GM18909 (cell line): ENCODE data around the gene WIPF2.
"Not testable (repeated sequence)": the region's sequence is repeated elsewhere in the genome, so short reads cannot be mapped to it uniquely, and the experiment has no call there.

ENCODE experiments used
- ATAC-seq: cut with Tn5 transposase; IDR thresholded peaks from one replicate; pipeline ENCODE4 v1.9.1; 2021; ENCODE audit warnings: mild to moderate bottlenecking; ENCODE audit not compliant: unreplicated experiment, poor library complexity

The WIPF2 gene

GRCh38 chr17:40191237-40192208 lies 27.6 kb upstream of the WIPF2 start:
- ATAC-seq, result peak; percentile 64

- ATAC-seq, result no peak
Measured at GRCh38 chr17:40192961-40193360, 26.1 kb upstream of the WIPF2 start.

DNA sequence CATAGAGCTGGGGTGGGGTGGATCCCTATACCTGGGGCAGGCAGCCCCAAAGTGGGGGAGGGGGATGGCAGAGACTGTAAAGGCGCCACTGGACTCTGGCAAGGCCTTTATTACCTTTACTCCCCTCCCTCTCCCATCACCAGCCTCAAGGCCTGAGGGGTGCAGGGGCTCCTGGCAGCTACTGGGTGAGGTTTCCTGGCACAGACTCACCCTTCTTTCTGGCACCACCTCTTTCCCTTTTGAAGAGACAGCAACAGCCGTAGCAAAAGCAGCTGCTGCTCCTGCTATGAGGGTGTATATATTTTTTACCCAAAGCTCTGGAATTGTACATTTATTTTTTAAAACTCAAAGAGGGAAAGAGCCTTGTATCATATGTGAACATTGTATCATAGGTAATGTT lies 24.3 kb upstream of the WIPF2 start:
- no peak for ATAC-seq

GRCh38 chr17:40197550-40197949 lies 21.6 kb upstream of the WIPF2 start:
- ATAC-seq, result no peak

DNA sequence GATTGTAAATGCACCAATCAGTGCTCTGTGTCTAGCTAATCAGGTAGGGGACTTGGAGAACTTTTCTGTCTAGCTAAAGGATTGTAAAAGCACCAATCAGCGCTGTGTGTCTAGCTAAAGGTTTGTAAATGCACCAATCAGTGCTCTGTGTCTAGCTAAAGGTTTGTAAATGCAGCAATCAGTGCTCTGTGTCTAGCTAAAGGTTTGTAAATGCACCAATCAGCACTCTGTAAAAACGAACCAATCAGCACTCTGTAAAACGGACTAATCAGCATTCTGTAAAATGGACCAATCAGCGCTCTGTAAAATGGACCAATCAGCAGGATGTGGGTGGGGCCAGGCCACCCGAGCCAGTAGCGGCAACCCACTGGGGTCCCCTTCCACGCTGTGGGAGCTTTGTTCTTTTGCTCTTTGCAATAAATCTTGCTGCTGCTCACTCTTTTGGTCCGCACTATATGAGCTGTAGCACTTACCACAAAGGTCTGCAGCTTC lies 21.1 kb upstream of the WIPF2 start:
- not testable (repeated sequence) for ATAC-seq

- no peak for ATAC-seq
Measured at GRCh38 chr17:40198576-40198975, 20.5 kb upstream of the WIPF2 start.

DNA sequence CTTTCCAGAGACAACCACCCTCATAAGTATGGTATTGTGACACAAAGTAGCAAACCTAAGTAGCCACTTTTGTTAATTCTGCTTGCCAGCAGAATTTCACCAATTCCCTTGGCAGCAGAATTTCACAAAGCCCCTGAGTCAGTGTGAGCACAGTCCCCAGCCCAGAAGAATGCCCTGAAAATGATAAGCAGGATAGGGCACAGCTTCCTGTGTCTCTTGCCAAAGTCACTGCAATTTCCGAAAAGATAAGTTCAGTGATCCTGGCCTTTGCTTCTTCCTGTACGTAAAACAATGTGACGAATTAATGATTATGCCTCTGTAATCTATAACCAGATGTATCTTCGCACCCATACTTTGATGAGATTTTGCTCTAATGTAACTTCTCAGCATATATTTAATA lies 16.0 kb upstream of the WIPF2 start:
- no peak for ATAC-seq

DNA sequence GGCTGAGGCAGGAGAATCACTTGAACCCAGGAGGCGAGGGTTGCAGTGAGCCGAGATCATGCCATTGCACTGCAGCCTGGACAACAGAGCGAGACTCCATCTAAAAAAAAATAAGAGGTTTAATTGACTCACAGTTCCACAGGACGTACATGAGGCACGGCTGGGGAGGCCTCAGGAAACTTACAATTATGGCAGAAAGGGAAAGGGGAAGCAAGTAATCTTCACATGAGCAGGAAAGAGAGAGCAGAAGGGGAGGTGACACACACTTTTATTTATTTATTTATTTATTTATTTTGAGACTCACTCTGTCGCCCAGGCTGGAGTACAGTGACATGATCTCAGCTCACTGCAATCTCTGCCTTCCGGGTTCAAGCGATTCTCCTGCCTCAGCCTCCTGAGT lies 12.9 kb upstream of the WIPF2 start:
- not testable (repeated sequence) for ATAC-seq

DNA sequence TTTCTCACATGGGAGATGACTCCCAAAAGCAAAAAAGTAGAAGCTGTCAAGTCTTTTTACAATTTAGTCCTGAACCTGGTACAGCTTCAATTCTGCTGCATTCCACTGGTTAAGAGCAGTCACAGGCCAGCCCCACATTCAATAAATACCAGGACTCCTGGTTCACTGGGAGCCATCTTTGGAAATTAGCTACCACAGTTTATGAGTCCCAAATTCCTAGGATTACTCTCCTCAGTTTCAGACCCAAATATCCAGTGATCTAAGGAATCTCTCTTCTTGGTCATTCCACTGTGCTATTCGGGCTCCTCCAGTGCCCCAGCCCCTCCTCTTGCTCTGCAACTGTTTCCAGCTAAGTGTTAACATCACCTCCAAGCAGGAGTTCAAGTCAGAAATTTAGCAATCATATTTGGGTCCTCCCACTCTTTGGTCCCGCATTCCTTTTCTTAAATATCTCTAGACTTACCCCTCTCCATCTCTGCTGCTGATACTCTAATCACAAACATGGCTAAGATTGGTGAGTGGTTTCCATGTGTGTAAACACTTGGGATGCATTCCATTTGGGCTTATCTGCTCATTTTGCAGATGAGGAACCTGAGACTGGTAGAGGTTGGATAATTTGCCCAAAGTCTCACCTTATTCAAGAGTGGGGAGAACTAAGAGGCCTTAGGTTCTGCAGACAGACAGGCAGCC lies 9.6 kb upstream of the WIPF2 start:
- ATAC-seq, result no peak

- ATAC-seq, result not testable (repeated sequence)
Measured at GRCh38 chr17:40213914-40214313, 5.2 kb upstream of the WIPF2 start.

- ATAC-seq, result no peak
Measured at GRCh38 chr17:40218006-40218739, 931 bp upstream of the WIPF2 start.

DNA sequence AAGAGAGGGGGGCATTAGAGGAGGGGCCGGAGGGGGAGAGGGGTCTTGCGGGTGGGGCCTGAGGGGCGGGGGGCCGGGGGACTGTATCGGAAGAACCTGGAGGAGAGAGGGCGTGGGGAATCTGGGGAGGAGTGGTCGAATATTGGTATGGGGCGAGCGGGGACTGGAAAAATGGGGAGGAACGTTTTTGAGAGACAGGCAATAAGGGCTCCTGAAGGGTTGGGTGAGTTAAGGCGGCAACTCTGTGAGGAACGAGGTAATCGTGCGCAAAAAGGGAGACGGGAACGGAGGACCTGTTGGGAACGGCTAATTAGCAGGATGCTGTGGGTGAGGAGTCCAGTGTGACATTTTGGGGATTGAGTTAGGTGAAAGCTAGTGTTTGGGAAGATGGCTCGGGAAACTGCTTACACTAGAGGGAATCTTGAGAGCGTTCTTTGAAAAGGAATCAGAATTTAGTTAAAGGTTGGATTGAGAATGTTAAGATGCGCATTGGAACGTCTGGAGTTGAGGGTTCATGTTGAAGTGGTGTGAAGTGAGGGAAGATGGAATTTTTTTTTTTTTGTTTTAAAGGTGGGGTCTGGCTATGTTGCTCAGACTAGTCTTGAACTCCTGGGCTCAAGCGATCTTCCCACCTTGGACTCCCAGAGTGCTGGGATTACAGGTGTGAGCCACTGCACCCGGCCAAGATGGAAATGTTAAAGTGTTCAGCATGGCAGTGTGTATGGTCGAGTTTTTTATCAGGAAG lies 662 bp downstream of the WIPF2 start:
- ATAC-seq, result peak; percentile 13

GRCh38 chr17:40224718-40225550 lies 5.8 kb downstream of the WIPF2 start:
- ATAC-seq, result no peak

DNA sequence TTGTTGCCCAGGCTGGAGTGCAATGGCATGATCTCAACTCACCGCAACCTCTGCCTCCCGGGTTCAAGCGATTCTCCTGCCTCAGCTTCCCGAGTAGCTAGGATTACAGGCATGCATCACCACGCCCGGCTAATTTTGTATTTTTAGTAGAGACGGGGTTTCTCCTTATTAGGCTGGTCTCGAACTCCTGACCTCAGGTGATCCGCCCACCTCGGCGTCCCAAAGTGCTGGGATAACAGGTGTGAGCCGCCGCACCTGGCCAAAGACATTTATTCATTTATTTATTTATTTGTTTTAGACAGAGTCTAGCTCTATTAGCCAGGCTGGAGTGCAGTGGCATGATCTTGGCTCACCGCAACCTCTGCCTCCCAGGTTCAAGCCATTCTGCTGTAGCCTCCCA lies 10.0 kb downstream of the WIPF2 start:
- not testable (repeated sequence) for ATAC-seq

DNA sequence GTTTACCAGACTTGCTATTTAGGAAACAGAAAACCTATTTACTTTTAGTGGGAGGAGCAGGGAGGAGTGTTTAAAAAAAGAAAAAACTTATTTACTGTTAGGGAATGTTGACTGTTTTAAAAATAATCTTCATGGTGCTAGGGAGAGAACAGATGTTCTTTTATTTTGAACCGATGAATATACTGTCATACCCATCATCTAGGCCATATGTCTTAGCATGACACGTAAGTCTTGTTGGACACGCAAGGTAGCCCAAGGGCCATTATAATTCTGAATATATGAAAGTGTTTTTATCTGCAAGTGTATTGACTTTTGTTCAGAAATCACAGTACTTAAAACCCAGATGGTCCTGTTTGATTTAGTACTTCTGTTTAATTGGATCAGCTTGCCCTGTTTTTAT lies 11.6 kb downstream of the WIPF2 start:
- ATAC-seq, result no peak

- not testable (repeated sequence) for ATAC-seq
Measured at GRCh38 chr17:40231928-40232327, 12.8 kb downstream of the WIPF2 start.

DNA sequence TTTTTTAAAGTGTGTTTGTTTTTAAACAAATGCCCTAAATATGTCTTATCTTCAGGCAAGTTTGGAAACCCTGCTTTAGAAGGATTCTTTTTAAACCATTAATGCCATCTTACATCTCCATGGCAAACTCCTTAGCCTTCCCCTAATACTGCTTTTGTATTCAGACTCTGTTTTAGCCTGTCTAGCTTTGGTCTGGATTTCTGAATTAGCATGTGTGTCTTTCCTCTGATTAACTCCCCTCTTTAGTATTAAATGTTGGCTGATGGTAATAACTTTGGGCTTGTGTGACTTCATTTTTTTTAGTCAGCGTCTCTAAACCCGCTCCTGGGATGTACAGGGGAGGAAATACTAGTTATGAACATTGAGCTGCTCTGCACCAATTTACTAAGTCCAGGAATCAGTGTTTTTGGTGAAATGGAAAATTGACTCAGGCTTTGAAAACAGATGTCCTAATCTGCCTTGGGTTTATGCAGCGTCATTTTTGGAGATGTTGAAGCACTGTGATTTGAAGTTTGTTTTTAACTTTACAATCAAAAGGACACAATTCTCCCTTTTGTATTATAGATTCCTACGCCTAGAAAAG lies 22.2 kb downstream of the WIPF2 start:
- ATAC-seq, result no peak

DNA sequence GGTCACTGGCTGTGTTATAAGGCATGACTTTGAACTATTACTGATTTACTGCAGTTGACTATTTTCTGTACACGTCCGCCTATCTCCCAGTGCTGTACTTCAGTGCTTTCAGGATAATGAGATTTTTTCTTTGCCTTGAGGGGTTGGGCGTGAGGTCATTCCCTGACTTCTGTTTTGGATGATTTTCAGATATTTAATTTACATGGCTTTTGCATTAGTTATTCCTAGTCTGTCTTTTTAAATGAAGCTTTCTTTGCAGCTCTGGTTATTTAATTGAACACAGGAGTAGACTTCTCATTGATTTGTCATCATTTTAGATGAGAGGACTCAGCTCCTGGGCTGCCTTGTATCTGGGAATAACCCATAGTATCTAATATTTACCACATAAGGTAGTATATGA lies 23.7 kb downstream of the WIPF2 start:
- ATAC-seq, result no peak

GRCh38 chr17:40243761-40244160 lies 24.7 kb downstream of the WIPF2 start:
- ATAC-seq, result no peak
